SK-N-SH treated with all-trans-retinoic acid at 6 μM for 48 hours (cell line): ENCODE data around the gene AACS.

ENCODE experiments used
- BACH2 ChIP-seq: fragments of 250-450 bp; sonication (Bioruptor Pico); IDR thresholded peaks from 2 replicates; pipeline ENCODE4 v1.9.0; 2021; ENCODE audit warnings: mild to moderate bottlenecking, borderline replicate concordance
- CSDC2 ChIP-seq: fragments of 250-450 bp; sonication (Bioruptor Pico); IDR thresholded peaks from 2 replicates; pipeline ENCODE4 v1.5.0; 2020; ENCODE audit warnings: mild to moderate bottlenecking, moderate library complexity
- TF ChIP-seq, protein P1 (sequence below): fragments of 250-450 bp; sonication (Bioruptor Pico); IDR thresholded peaks from 2 replicates; pipeline ENCODE4 v1.5.1; 2020; ENCODE audit warnings: low read depth, mild to moderate bottlenecking, moderate library complexity
- TF ChIP-seq, protein P2 (sequence below): fragments of 250-450 bp; sonication (Bioruptor Pico); IDR thresholded peaks from 2 replicates; pipeline ENCODE4 v1.5.1; 2021; ENCODE audit warnings: mild to moderate bottlenecking, moderate library complexity

GRCh38 chr12:125083072-125083471 lies 17.8 kb downstream of the AACS start:
- no peak for TF ChIP-seq CSDC2 (CRISPR knock-in tag)
- TF ChIP-seq, protein P1, sequence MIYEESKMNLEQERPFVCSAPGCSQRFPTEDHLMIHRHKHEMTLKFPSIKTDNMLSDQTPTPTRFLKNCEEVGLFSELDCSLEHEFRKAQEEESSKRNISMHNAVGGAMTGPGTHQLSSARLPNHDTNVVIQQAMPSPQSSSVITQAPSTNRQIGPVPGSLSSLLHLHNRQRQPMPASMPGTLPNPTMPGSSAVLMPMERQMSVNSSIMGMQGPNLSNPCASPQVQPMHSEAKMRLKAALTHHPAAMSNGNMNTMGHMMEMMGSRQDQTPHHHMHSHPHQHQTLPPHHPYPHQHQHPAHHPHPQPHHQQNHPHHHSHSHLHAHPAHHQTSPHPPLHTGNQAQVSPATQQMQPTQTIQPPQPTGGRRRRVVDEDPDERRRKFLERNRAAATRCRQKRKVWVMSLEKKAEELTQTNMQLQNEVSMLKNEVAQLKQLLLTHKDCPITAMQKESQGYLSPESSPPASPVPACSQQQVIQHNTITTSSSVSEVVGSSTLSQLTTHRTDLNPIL (CRISPR knock-in tag), result no peak
- TF ChIP-seq, protein P2, sequence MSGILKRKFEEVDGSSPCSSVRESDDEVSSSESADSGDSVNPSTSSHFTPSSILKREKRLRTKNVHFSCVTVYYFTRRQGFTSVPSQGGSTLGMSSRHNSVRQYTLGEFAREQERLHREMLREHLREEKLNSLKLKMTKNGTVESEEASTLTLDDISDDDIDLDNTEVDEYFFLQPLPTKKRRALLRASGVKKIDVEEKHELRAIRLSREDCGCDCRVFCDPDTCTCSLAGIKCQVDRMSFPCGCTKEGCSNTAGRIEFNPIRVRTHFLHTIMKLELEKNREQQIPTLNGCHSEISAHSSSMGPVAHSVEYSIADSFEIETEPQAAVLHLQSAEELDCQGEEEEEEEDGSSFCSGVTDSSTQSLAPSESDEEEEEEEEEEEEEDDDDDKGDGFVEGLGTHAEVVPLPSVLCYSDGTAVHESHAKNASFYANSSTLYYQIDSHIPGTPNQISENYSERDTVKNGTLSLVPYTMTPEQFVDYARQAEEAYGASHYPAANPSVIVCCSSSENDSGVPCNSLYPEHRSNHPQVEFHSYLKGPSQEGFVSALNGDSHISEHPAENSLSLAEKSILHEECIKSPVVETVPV, result no peak
- TF ChIP-seq BACH2, result no peak
